ENCODE measurements around the gene HTRA1.

DNA sequence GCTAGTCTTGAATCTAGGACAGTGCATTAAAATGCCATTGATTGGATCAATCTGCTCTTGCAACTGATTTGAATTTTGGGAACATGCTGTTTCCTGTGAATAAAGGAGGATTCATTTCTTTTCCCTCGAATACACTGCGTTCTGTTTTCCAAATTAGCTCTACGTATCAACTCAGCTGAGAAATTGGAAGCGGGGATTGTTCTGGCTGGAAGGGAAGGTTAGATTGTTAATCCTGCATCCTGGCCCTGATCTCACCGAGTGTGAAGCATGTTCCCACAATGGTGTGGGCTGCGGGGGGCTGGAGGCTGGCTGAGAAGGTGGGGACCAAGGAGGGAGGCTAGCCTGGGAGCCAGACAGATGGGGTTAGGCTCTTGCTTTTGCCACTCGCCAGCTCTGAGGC is 17.6 kb downstream of the HTRA1 start:
- TF ChIP-seq POLR2A (conservative IDR thresholded peaks at IDR 0.05), result no peak
- no peak for TF ChIP-seq CTCF (IDR thresholded peaks at IDR 0.05 in 2 of 3, conservative IDR thresholded peaks at IDR 0.05 in 1 of 3; ENCODE audit: insufficient read depth in 2 of 3, low read depth in 1 of 3, low read length in 3 of 3)
- TF ChIP-seq SRSF7 (optimal IDR thresholded peaks at IDR 0.05; ENCODE audit: low read depth, low read length), result no peak
- no peak for TF ChIP-seq CHCHD3 (CRISPR knock-in tag; IDR thresholded peaks at IDR 0.05)
- no peak for TF ChIP-seq RAD21 (CRISPR knock-in tag; conservative IDR thresholded peaks at IDR 0.05 in 1 of 2, IDR thresholded peaks at IDR 0.05 in 1 of 2)
- TF ChIP-seq NR1H2 (CRISPR knock-in tag; IDR thresholded peaks at IDR 0.05), result no peak
- TF ChIP-seq ZNF224 (CRISPR knock-in tag; IDR thresholded peaks at IDR 0.05), result no peak

Measured in K562 (cell line).